GM12878 (cell line): ENCODE data around the gene RTCB. TPM values are rescaled to one million over a fixed set of nuclear protein-coding genes. Genes with fewer than 3 reads are reported as not detected.

Experiments
- ATAC-seq: fragments of 200-7000 bp; cut with Tn5 transposase; 3 replicates; pipeline ENCODE4 v1.9.1; 2020; ENCODE audit warnings: mild to moderate bottlenecking, moderate library complexity
- BruUV-seq: library from RNA; stranded (reverse); fragments of 400-500 nt; replicated peaks from 2 replicates; lab custom pipeline; 2021; lab: Mats Ljungman, UMichigan
- CTCF ChIA-PET: fragments of 300-600 bp; sonication (Branson Sonifier 250); formaldehyde crosslinking; extraction: SDS; loops from one replicate; lab custom pipeline; 2021; ENCODE audit warnings: inconsistent platforms; lab: Yijun Ruan, JAX
- POLR2A ChIA-PET: fragments of 350-600 bp; formaldehyde crosslinking; extraction: SDS; loops from one replicate; lab custom pipeline; 2021; ENCODE audit warnings: inconsistent platforms; lab: Charles Lee
- RAD21 ChIA-PET: fragments of 300-600 bp; sonication (Branson Sonifier 250); formaldehyde crosslinking; loops from one replicate; lab custom pipeline; 2023; ENCODE audit warnings: antibody characterized with exemption; ENCODE audit not compliant: unreplicated experiment; lab: Charles Lee
- SMC1A ChIA-PET: fragments of 300-600 bp; sonication (Branson Sonifier 250); formaldehyde crosslinking; loops from one replicate; lab custom pipeline; 2023; ENCODE audit not compliant: unreplicated experiment, uncharacterized antibody; lab: Charles Lee
- DNase-seq: peaks from one replicate; pipeline ENCODE4 v3.0.0-alpha.2; 2011; ENCODE audit warnings: low read depth, low spot score
- FAIRE-seq: peaks from 3 replicates; lab custom pipeline; 2011; peaks lifted over from hg19 to GRCh38; lab: Jason Lieb, UNC
- H2AFZ ChIP-seq: 2 replicates; pipeline ENCODE4 v1.6.0; 2011; ENCODE audit warnings: low read depth, low read length, control low read depth; ENCODE audit not compliant: control insufficient read depth
- H3K27ac ChIP-seq: 2 replicates; pipeline ENCODE4 v1.5.1; 2011; ENCODE audit warnings: control low read depth; ENCODE audit not compliant: control insufficient read depth, insufficient read depth
- H3K27me3 ChIP-seq, 2 experiments: replicated peaks in 1 of 2; 2 replicates each; pipeline versions ENCODE4 v1.6.0 to v1.6.1; 2011; ENCODE audit warnings: low read length in 1 of 2; ENCODE audit not compliant: control insufficient read depth in 2 of 2, insufficient read depth in 2 of 2
- H3K36me3 ChIP-seq, 2 experiments: 2 replicates each; pipeline ENCODE4 v1.5.1; 2011; ENCODE audit warnings: low read length in 1 of 2; ENCODE audit not compliant: control insufficient read depth in 2 of 2, insufficient read depth in 2 of 2
- H3K4me1 ChIP-seq: 2 replicates; pipeline ENCODE4 v1.6.1; 2011; ENCODE audit warnings: mild to moderate bottlenecking, low read length, moderate library complexity, mixed read lengths; ENCODE audit not compliant: control insufficient read depth, insufficient read depth
- H3K4me2 ChIP-seq: 2 replicates; pipeline ENCODE4 v1.6.0; 2011; ENCODE audit warnings: control low read depth; ENCODE audit not compliant: control insufficient read depth, insufficient read depth
- H3K4me3 ChIP-seq: fragments of 200-600 bp; sonication (generic); 2 replicates; pipeline ENCODE4 v1.5.1; 2016
- H3K79me2 ChIP-seq: 2 replicates; pipeline ENCODE4 v1.6.0; 2011; ENCODE audit warnings: low read length; ENCODE audit not compliant: control insufficient read depth, insufficient read depth
- H3K9ac ChIP-seq: 2 replicates; pipeline ENCODE4 v1.8.0; 2011; ENCODE audit warnings: low read length, control low read depth, mixed read lengths; ENCODE audit not compliant: control insufficient read depth, insufficient read depth
- H3K9me3 ChIP-seq: replicated peaks from 3 replicates; pipeline ENCODE4 v1.5.1; 2011; ENCODE audit warnings: mild to moderate bottlenecking, low read length; ENCODE audit not compliant: control insufficient read depth, insufficient read depth
- H4K20me1 ChIP-seq: 2 replicates; pipeline ENCODE4 v1.6.0; 2011; ENCODE audit not compliant: control insufficient read depth, insufficient read depth
- WGBS: methylation state at CpG from one replicate; pipeline ENCODE4 v1.1.6; 2016; ENCODE audit warnings: low lambda C conversion rate; ENCODE audit not compliant: insufficient replicate concordance, insufficient coverage; ENCODE audit errors: missing lambda C conversion rate; 5-methylcytosine and 5-hydroxymethylcytosine counted together
- in situ Hi-C: fragments of 300-500 bp; cut with MboI; formaldehyde crosslinking; loops from 9 replicates; pipeline ENCODE4 v1.14.3; 2018; ENCODE audit warnings: mixed read lengths
- intact Hi-C: fragments of 100-400 bp; cut with micrococcal nuclease; formaldehyde crosslinking; loops from one replicate; pipeline ENCODE4 v1.14.2; 2022; ENCODE audit not compliant: unreplicated experiment
- polyA plus RNA-seq, 11 experiments: library from polyadenylated mRNA; depleted of rRNA in 4 of 11; unstranded in 6 of 11; stranded (reverse) in 5 of 11; fragments of >200 nt; fragmentation: Nextera tagmentation in 4 of 11; fragmentation: Illumina TruSeq in 1 of 11; extraction: Ambion mirVana in 4 of 11; extraction: Trizol in 1 of 11; gene quantifications; 1 replicate in 1 of 11; 2 replicates in 10 of 11; pipeline versions ENCODE4 v1.2.1 to v1.2.3, GENCODE V29; 2011 to 2016; ENCODE audit warnings: inconsistent platforms in 2 of 11, missing spikeins in 2 of 11, low read depth in 1 of 11
- total RNA-seq, 4 experiments: library from RNA; depleted of rRNA in 3 of 4; stranded (reverse); fragments of >200 nt in 3 of 4; fragmentation: Illumina TruSeq in 1 of 4; extraction: Trizol in 1 of 4; gene quantifications; 2 replicates each; pipeline versions ENCODE4 v1.2.1 to v1.2.3, GENCODE V29; 2013 to 2021
- TF ChIP-seq, protein P1 (sequence below): fragments of 450-650 bp; IDR thresholded peaks from 2 replicates; pipeline ENCODE4 v1.6.1; 2017; ENCODE audit warnings: mild to moderate bottlenecking
- TF ChIP-seq, protein P2 (sequence below): IDR thresholded peaks from 2 replicates; pipeline ENCODE4 v1.6.1; 2011; ENCODE audit warnings: borderline replicate concordance, low read depth, mild to moderate bottlenecking, moderate library complexity, mixed read lengths, low read length; ENCODE audit not compliant: insufficient read depth; ENCODE audit errors: extremely low read length
- TF ChIP-seq, protein P3 (sequence below): fragments of 450-650 bp; IDR thresholded peaks from 2 replicates; pipeline ENCODE4 v1.6.1; 2017; ENCODE audit warnings: mild to moderate bottlenecking, low read depth, inconsistent platforms; ENCODE audit not compliant: poor library complexity, severe bottlenecking

The RTCB gene
- total and polyA plus RNA-seq, 10 of the 15 experiments (the other 5 are each of a cell fraction or from before 2014, with no cell fraction given) = 88.4 to 203 (median 106) TPM

DNA sequence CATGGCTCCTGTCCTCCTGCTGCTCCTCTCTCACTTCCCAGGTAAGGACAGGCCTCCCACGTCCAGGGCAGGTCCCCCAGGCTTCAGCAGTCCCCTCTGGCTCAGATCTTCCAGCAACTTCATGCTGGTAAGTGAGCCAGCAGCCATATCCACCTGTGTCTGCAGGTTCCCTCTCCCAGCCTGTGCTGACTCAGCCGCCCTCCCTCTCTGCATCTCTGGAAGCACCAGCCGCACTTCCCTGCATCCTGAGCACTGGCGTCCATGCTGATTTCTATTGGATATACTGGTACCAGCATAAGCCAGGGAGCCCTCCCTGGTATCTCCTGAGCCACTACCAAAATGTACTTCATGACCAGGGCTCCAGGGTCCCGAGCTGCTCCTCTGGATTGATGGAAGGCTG is 35.4 kb downstream of the RTCB start:
- ATAC-seq (no peak), DNase-seq (no peak), FAIRE-seq (no peak)
- H3K27ac ChIP-seq = no peak overlapping the region
- no TSS peak for BruUV-seq
- H3K36me3 ChIP-seq = no peaks in the 10 kb centered on the region
- intact Hi-C loops (no loop called here), in situ Hi-C loops (no loop called here)
- TF ChIP-seq, protein P1, sequence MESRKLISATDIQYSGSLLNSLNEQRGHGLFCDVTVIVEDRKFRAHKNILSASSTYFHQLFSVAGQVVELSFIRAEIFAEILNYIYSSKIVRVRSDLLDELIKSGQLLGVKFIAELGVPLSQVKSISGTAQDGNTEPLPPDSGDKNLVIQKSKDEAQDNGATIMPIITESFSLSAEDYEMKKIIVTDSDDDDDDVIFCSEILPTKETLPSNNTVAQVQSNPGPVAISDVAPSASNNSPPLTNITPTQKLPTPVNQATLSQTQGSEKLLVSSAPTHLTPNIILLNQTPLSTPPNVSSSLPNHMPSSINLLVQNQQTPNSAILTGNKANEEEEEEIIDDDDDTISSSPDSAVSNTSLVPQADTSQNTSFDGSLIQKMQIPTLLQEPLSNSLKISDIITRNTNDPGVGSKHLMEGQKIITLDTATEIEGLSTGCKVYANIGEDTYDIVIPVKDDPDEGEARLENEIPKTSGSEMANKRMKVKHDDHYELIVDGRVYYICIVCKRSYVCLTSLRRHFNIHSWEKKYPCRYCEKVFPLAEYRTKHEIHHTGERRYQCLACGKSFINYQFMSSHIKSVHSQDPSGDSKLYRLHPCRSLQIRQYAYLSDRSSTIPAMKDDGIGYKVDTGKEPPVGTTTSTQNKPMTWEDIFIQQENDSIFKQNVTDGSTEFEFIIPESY = no peak
- TF ChIP-seq, protein P2, sequence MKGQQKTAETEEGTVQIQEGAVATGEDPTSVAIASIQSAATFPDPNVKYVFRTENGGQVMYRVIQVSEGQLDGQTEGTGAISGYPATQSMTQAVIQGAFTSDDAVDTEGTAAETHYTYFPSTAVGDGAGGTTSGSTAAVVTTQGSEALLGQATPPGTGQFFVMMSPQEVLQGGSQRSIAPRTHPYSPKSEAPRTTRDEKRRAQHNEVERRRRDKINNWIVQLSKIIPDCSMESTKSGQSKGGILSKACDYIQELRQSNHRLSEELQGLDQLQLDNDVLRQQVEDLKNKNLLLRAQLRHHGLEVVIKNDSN = no peak
- TF ChIP-seq, protein P3, sequence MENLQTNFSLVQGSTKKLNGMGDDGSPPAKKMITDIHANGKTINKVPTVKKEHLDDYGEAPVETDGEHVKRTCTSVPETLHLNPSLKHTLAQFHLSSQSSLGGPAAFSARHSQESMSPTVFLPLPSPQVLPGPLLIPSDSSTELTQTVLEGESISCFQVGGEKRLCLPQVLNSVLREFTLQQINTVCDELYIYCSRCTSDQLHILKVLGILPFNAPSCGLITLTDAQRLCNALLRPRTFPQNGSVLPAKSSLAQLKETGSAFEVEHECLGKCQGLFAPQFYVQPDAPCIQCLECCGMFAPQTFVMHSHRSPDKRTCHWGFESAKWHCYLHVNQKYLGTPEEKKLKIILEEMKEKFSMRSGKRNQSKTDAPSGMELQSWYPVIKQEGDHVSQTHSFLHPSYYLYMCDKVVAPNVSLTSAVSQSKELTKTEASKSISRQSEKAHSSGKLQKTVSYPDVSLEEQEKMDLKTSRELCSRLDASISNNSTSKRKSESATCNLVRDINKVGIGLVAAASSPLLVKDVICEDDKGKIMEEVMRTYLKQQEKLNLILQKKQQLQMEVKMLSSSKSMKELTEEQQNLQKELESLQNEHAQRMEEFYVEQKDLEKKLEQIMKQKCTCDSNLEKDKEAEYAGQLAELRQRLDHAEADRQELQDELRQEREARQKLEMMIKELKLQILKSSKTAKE = no peak
- no peak overlapping the region for H3K4me3 ChIP-seq
- H4K20me1 ChIP-seq = no peaks in the 10 kb centered on the region
- no peaks in the 10 kb centered on the region for H3K27me3 ChIP-seq
- no peak overlapping the region for H2AFZ ChIP-seq
- ChIA-PET SMC1A (no interaction called here), RAD21 (no interaction called here), POLR2A (no interaction called here), CTCF (no interaction called here)
- no peaks in the 10 kb centered on the region for H3K79me2 ChIP-seq
- 52% methylated on average over 5 of the region's 5 CpGs for WGBS
- no peak overlapping the region for H3K4me2 ChIP-seq
- H3K9me3 ChIP-seq = no peaks in the 10 kb centered on the region
- H3K4me1 ChIP-seq = no peaks in the 10 kb centered on the region
- no peak overlapping the region for H3K9ac ChIP-seq
